Parathyroid adenoma (tissue), 2 donors: Measurements from ENCODE around the gene GALNT9.
A peak's percentile ranks its signal among the peaks of the same experiment; 100 is the strongest.

Experiments
- H2AFZ ChIP-seq: fragments of 300-600 bp; sonication (generic); one replicate; pipeline ENCODE4 v1.7.0; 2017; ENCODE audit warnings: antibody characterized with exemption, mild to moderate bottlenecking
- H3K27ac ChIP-seq: fragments of 300-600 bp; sonication (generic); one replicate; pipeline ENCODE4 v1.7.0; 2017
- H3K27me3 ChIP-seq: fragments of 300-600 bp; sonication (generic); one replicate; pipeline ENCODE4 v1.7.0; 2017; ENCODE audit warnings: low read length; ENCODE audit not compliant: control insufficient read depth, insufficient read depth
- H3K36me3 ChIP-seq: fragments of 300-600 bp; sonication (generic); one replicate; pipeline ENCODE4 v1.7.0; 2017; ENCODE audit warnings: low read length; ENCODE audit not compliant: control insufficient read depth, insufficient read depth
- H3K4me1 ChIP-seq: fragments of 300-600 bp; sonication (generic); one replicate; pipeline ENCODE4 v1.7.0; 2017; ENCODE audit warnings: control low read depth
- H3K4me2 ChIP-seq: fragments of 300-600 bp; sonication (generic); one replicate; pipeline ENCODE4 v1.7.0; 2017; ENCODE audit warnings: low read length
- H3K4me3 ChIP-seq: fragments of 300-600 bp; sonication (generic); one replicate; pipeline ENCODE4 v1.7.0; 2017; ENCODE audit warnings: low read depth, low read length
- H3K79me2 ChIP-seq: fragments of 300-600 bp; sonication (generic); one replicate; pipeline ENCODE4 v1.7.0; 2017; ENCODE audit warnings: control low read depth
- H3K9ac ChIP-seq: fragments of 300-600 bp; sonication (generic); one replicate; pipeline ENCODE4 v1.7.0; 2017; ENCODE audit warnings: mild to moderate bottlenecking
- H3K9me3 ChIP-seq: fragments of 300-600 bp; sonication (generic); one replicate; pipeline ENCODE4 v1.7.0; 2017; ENCODE audit warnings: low read length; ENCODE audit not compliant: control insufficient read depth
- CTCF ChIP-seq: fragments of 300-600 bp; sonication (generic); IDR thresholded peaks from one replicate; pipeline ENCODE4 v1.7.0; 2017; ENCODE audit warnings: antibody characterized with exemption, mild to moderate bottlenecking
- donor health status: primary hyperparathyroidism.

Gene GALNT9

DNA sequence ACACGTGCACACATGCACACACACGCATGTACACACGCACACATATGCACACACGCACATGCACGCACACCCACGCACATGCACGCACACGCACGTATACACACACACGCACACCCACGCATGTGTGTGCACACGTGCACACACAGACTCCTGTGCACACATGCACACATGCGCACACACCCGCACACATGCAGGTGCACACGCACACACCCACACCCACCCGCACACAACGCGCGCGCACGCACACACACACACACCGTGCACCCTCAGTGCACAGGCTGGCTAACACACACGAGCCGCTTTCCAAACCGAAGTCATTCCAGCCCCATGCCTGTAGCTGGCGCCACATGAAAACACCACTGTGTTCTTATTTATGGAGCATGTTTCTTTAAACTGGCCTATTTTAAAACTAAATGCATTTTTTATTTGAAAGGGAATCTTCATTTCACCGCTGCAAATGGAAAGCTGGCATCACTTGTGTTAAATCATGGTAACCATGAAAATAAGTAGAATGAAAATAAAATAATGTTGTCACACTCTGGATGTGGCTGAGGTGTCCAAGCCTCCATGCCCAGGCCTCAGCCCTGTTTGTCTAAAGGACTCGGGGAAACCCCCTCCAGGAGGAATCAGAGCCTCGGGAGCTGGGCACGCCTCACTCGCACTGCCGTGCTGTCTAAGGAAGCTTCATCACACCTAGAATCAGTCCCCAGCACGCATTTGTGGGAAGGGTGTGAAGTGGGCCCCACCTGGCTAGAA is 45.1 kb downstream of the GALNT9 start:
- Histone ChIP-seq H3K27me3 (no peaks in the 10 kb centered on the region), H3K4me1 (peaks cover 39% of the 10 kb centered on the region), H3K4me2 (peak overlapping the region; percentile 93), H3K9ac (no peak overlapping the region), H3K79me2 (no peaks in the 10 kb centered on the region), H3K36me3 (no peaks in the 10 kb centered on the region), H3K4me3 (peak overlapping the region; percentile 75), H3K27ac (peak overlapping the region; percentile 99), H3K9me3 (no peaks in the 10 kb centered on the region), H2AFZ (no peak overlapping the region)
- TF ChIP-seq CTCF, result peak; percentile 27

GRCh38 chr12:132282950-132283771 is 46.2 kb downstream of the GALNT9 start:
- Histone ChIP-seq H3K27me3 (no peaks in the 10 kb centered on the region), H3K36me3 (no peaks in the 10 kb centered on the region), H3K79me2 (no peaks in the 10 kb centered on the region), H3K4me3 (peak overlapping the region; percentile 75), H3K9me3 (no peaks in the 10 kb centered on the region), H3K9ac (peak overlapping the region; percentile 69), H3K4me1 (peaks cover 39% of the 10 kb centered on the region), H3K4me2 (peak overlapping the region; percentile 75), H2AFZ (peak overlapping the region; percentile 77), H3K27ac (peak overlapping the region; percentile 99)
- no peak for TF ChIP-seq CTCF

DNA sequence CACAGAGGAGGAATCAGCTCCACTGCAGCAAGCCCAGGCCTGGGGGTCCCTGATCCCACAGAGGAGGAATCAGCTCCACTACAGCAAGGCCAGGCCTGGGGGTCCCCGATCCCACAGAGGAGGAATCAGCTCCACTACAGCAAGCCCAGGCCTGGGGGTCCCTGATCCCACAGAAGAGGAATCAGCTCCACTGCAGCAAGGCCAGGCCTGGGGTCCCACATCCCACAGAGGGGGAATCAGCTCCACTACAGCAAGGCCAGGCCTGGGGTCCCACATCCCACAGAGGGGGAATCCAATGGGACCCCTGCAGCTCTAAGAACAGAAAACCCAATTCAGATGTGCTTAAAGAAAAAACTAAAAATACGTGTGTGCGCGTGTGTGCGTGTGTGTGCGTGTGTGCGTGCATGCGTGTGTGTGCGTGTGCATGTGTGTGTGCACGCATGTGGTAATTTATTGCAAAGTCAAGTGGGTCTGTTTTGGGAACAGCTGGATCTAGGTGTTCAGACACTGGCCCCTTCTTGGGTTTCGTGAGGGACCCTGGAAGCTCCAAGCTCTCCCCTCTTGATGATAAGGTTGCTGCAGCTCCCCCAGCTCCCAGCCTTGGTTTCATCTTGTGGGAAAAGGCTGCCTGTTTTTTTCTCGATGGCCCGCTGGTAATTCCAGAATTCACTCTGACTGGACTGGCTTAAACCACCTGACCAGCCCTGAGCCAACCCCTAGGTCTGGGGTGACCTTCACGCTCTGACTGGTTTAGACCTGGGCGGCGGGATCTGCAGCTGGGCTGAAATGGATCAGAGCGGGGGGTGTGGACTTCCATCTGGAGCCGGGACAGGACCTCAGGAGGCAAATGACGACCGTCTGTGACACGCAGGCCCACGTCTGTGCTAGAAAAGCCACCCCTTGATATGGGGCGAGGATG is 47.1 kb downstream of the GALNT9 start:
- no peak for TF ChIP-seq CTCF
- no peaks in the 10 kb centered on the region for H3K36me3 ChIP-seq
- no peaks in the 10 kb centered on the region for H3K79me2 ChIP-seq
- H3K4me2 ChIP-seq, result peak overlapping the region; percentile 75
- peak overlapping the region; percentile 77 for H2AFZ ChIP-seq
- H3K27me3 ChIP-seq, result no peaks in the 10 kb centered on the region
- H3K9me3 ChIP-seq, result no peaks in the 10 kb centered on the region
- H3K27ac ChIP-seq, result peak overlapping the region; percentile 99
- peaks cover 39% of the 10 kb centered on the region for H3K4me1 ChIP-seq
- peak overlapping the region; percentile 69 for H3K9ac ChIP-seq
- peak overlapping the region; percentile 75 for H3K4me3 ChIP-seq

DNA sequence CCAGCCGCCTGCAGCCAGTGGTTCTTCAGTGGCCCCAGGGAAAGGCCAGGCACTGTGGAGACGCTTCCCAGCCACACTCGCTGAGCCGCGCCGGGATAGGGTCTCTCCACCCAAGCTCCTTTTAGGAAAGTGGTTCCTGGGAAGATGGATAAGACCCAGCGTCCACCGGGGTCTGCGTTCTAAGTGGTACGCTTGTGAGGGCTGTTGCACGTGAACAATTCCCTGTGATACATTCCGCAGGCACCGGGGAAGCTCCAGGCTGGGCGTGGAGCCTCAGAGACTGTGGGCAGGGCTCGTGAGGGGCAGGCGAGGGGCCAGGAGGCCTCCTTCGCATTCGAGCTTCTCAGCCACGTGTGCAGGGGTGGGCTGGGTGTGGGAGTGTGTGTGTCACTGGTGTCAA is 48.4 kb downstream of the GALNT9 start:
- H3K9ac ChIP-seq, result no peak overlapping the region
- no peak overlapping the region for H3K4me3 ChIP-seq
- peak overlapping the region; percentile 99 for H3K27ac ChIP-seq
- no peaks in the 10 kb centered on the region for H3K9me3 ChIP-seq
- H2AFZ ChIP-seq, result no peak overlapping the region
- no peaks in the 10 kb centered on the region for H3K36me3 ChIP-seq
- no peak overlapping the region for H3K4me2 ChIP-seq
- peaks cover 3% of the 10 kb centered on the region for H3K27me3 ChIP-seq
- H3K4me1 ChIP-seq, result peaks cover 42% of the 10 kb centered on the region
- no peak for TF ChIP-seq CTCF
- H3K79me2 ChIP-seq, result no peaks in the 10 kb centered on the region
